SIG-M5 treated with dmso at 0.1 percent for 504 hours (cell line): ENCODE results near the gene CDX1.
A peak's percentile ranks its signal among the peaks of the same experiment; 100 is the strongest.

Source experiments
- DNase-seq: peaks from one replicate; lab custom pipeline; 2025; ENCODE audit not compliant: unreplicated experiment; lab: John Stamatoyannopoulos, UW

The CDX1 gene

GRCh38 chr5:150161242-150162141, 5.1 kb upstream of the CDX1 start:
- DNase-seq = peak; percentile 69

GRCh38 chr5:150162142-150162513, 4.5 kb upstream of the CDX1 start:
- no peak for DNase-seq

DNA sequence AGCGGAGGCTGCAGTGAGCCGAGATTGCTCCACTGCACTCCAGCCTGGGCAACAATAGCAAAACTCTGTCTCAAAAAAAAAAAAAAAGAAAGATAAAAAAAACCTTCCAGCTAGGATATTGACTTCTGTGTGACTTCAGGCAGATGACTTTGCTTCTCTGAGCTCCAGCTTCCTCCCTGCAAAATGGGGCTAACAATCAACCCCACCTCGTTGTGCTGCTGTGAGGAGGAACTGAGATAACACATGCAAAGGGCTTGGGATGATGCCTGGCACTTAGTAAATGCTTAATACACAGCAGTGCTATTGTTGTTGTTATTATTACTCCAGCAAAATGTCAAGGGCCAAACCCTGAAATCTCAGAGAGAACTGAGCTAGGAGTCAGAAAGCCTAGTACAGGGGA, 3.5 kb upstream of the CDX1 start:
- no peak for DNase-seq

DNA sequence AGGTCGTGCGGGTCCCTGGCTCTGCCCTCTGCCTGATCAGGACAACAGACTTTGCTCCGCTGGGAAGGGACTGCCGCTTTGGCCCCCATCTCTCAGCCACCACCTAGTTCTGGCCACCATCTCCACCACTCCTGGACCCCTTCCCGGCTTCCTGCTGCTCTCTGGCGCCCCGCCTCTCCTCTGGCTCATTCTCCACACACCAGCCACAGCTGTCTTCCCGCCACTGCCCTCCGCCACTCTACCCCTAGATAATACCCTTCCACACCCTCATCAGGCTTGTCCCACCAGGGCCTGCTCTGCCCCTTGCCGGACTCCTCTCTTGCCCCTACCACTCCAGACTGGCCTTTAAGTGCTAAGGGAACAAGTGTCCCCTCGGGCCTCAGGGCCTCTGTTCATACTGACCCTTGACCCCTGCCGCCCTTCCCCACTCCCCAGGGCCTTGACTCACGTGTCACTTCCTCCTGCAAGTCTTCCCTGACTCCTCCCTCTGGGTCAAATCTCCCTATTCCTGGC, 3.0 kb upstream of the CDX1 start:
- DNase-seq = no peak

GRCh38 chr5:150164211-150164980, 2.2 kb upstream of the CDX1 start:
- no peak for DNase-seq

- DNase-seq = no peak
These were observed 435 bp upstream of the CDX1 start for GRCh38 chr5:150166037-150166649.

GRCh38 chr5:150167512-150167850, 903 bp downstream of the CDX1 start:
- DNase-seq = no peak

DNA sequence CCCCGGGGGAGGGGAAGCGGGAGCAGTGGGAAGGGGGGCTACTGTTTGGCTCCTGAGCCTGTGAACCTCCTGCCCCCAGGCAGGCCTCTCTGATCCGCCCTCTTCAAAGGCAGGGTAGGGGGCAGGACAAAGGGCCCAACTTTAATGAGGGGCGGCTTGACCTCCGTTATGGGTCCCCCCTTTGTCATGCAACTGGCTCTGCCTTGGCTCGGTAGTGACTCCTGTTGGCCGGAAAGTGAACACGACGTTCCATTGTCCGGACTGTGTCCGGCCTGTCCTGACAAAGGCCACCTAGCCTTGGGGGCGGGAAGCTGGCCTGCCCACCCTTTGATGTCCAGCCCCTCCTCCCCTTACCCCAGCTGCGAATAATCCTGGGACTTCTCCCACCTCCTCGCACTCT, 1.3 kb downstream of the CDX1 start:
- no peak for DNase-seq

- DNase-seq = no peak
These were observed 2.3 kb downstream of the CDX1 start for GRCh38 chr5:150168864-150169263.

GRCh38 chr5:150172145-150172544, 5.6 kb downstream of the CDX1 start:
- DNase-seq = no peak

GRCh38 chr5:150172556-150172955, 6.0 kb downstream of the CDX1 start:
- DNase-seq = no peak

- no peak for DNase-seq
These were observed 6.6 kb downstream of the CDX1 start for GRCh38 chr5:150173161-150173560.

- DNase-seq = no peak
These were observed 7.7 kb downstream of the CDX1 start for GRCh38 chr5:150174285-150174684.

DNA sequence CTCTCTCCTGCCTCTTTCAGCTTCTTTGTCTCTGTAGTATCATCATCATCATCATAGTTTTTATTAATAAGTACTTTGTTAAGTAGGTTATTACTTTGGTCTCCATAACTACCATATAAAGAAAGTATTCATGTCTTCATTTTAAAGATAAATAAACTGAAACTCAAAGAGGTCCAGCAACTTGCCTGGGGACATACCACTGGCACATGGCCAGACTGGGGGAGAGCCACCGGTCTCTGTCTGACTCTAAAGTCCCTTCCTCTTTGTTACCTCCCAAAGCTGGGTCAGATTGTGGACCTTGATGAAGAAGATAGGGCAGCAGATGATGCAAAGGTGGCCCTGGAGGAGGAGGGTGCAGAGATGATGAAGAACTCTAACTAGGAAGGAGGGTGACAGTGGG, 8.5 kb downstream of the CDX1 start:
- no peak for DNase-seq

- DNase-seq = no peak
These were observed 9.0 kb downstream of the CDX1 start for GRCh38 chr5:150175536-150175935.

- no peak for DNase-seq
These were observed 10.3 kb downstream of the CDX1 start for GRCh38 chr5:150176745-150177477.

- DNase-seq = no peak
These were observed 11.1 kb downstream of the CDX1 start for GRCh38 chr5:150177721-150178120.

DNA sequence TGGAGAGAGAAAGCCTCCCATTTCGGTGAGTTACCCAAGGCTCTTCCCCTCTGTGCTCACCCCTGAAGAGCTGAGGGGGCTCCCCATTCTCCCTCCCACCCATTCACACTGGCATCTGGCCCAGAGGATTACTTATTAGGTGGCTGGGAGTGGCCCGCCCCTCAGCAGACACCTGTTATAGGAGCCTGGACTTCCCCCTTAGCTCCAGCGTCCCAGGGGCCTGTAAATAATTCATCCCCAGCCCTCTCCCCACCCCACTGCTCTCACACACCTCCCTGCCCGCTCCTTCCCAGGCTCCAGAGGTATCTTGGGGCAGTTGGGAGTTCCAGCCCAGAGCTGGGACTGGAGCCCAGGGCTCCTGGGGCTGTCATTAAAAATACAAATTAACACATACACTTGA, 11.7 kb downstream of the CDX1 start:
- no peak for DNase-seq

GRCh38 chr5:150179019-150179620, 12.5 kb downstream of the CDX1 start:
- DNase-seq = no peak

- DNase-seq = peak; percentile 50
These were observed 13.9 kb downstream of the CDX1 start for GRCh38 chr5:150180241-150181026.
